H9 (cell line): Measurements from ENCODE around the gene ZNF878. TPM values are rescaled to one million over a fixed set of nuclear protein-coding genes. Genes with fewer than 3 reads are reported as not detected.

Experiments used
- DNase-seq: peaks from one replicate; pipeline ENCODE4 v3.0.0-alpha.2; 2017
- H2AFZ ChIP-seq: one replicate; pipeline ENCODE4 v1.6.1; 2013; ENCODE audit warnings: mild to moderate bottlenecking, low read length, control low read depth, moderate library complexity
- H2AK5ac ChIP-seq: 2 replicates; pipeline ENCODE4 v1.6.1; 2013; ENCODE audit warnings: low read length, control low read depth, mixed read lengths; ENCODE audit not compliant: insufficient read length
- H2BK120ac ChIP-seq: one replicate; pipeline ENCODE4 v1.6.1; 2013; ENCODE audit warnings: low read depth, mild to moderate bottlenecking, low read length, control low read depth, inconsistent platforms; ENCODE audit not compliant: poor library complexity, severe bottlenecking
- H2BK12ac ChIP-seq: 2 replicates; pipeline ENCODE4 v1.6.1; 2013; ENCODE audit warnings: low read length, control low read depth, mixed read lengths, low read depth; ENCODE audit not compliant: insufficient read length
- H2BK15ac ChIP-seq: 2 replicates; pipeline ENCODE4 v1.6.1; 2013; ENCODE audit warnings: low read depth, low read length, control low read depth
- H2BK20ac ChIP-seq: one replicate; pipeline ENCODE4 v1.6.1; 2013; ENCODE audit warnings: low read depth, mild to moderate bottlenecking, low read length, control low read depth, inconsistent platforms; ENCODE audit not compliant: poor library complexity, severe bottlenecking
- H2BK5ac ChIP-seq: 2 replicates; pipeline ENCODE4 v1.6.1; 2013; ENCODE audit warnings: low read length, control low read depth, mixed read lengths; ENCODE audit not compliant: insufficient read length
- H3K14ac ChIP-seq: 2 replicates; pipeline ENCODE4 v1.6.1; 2013; ENCODE audit warnings: low read length, control low read depth; ENCODE audit not compliant: insufficient read depth
- H3K18ac ChIP-seq: 2 replicates; pipeline ENCODE4 v1.6.1; 2013; ENCODE audit warnings: low read depth, mild to moderate bottlenecking, mixed read lengths, low read length, control low read depth; ENCODE audit not compliant: insufficient read length
- H3K23ac ChIP-seq: 2 replicates; pipeline ENCODE4 v1.6.1; 2013; ENCODE audit warnings: low read length, control low read depth, mixed read lengths, low read depth; ENCODE audit not compliant: insufficient read length
- H3K23me2 ChIP-seq: 2 replicates; pipeline ENCODE4 v1.6.1; 2013; ENCODE audit warnings: low read depth, mild to moderate bottlenecking, mixed read lengths, low read length, control low read depth; ENCODE audit not compliant: insufficient read length, poor library complexity, severe bottlenecking
- H3K27ac ChIP-seq: 2 replicates; pipeline ENCODE4 v1.5.1; 2013; ENCODE audit warnings: low read length, control low read depth, mixed read lengths, low read depth; ENCODE audit not compliant: insufficient read length
- H3K27me3 ChIP-seq: 2 replicates; pipeline ENCODE4 v1.6.1; 2013; ENCODE audit warnings: low read length, control low read depth, inconsistent platforms; ENCODE audit not compliant: insufficient read depth
- H3K4ac ChIP-seq: 2 replicates; pipeline ENCODE4 v1.6.1; 2013; ENCODE audit warnings: low read depth, mild to moderate bottlenecking, control low read depth, inconsistent platforms, low read length, moderate library complexity
- H3K4me1 ChIP-seq: 2 replicates; pipeline ENCODE4 v1.6.1; 2013; ENCODE audit warnings: low read length, control low read depth, inconsistent platforms; ENCODE audit not compliant: insufficient read depth
- H3K4me2 ChIP-seq: 2 replicates; pipeline ENCODE4 v1.6.1; 2013; ENCODE audit warnings: low read length, control low read depth, mixed read lengths; ENCODE audit not compliant: insufficient read length, insufficient read depth
- H3K56ac ChIP-seq: 2 replicates; pipeline ENCODE4 v1.6.1; 2013; ENCODE audit warnings: low read depth, mild to moderate bottlenecking, mixed read lengths, low read length, control low read depth; ENCODE audit not compliant: insufficient read length
- H3K79me1 ChIP-seq: 2 replicates; pipeline ENCODE4 v1.6.1; 2013; ENCODE audit warnings: low read depth, mild to moderate bottlenecking, moderate library complexity, low read length, control low read depth, inconsistent platforms; ENCODE audit not compliant: insufficient read depth, poor library complexity, severe bottlenecking
- H3K79me2 ChIP-seq: 2 replicates; pipeline ENCODE4 v1.6.1; 2013; ENCODE audit warnings: low read length, control low read depth, inconsistent platforms; ENCODE audit not compliant: insufficient read depth
- H3K9ac ChIP-seq: 2 replicates; pipeline ENCODE4 v1.6.1; 2013; ENCODE audit warnings: low read length, control low read depth, mixed read lengths; ENCODE audit not compliant: insufficient read length; ENCODE audit errors: extremely low read depth
- H3K9me3 ChIP-seq: one replicate; pipeline ENCODE4 v1.6.1; 2013; ENCODE audit warnings: low read depth, low read length, inconsistent platforms; ENCODE audit not compliant: control insufficient read depth
- H3T11ph ChIP-seq: one replicate; pipeline ENCODE4 v1.6.1; 2013; ENCODE audit warnings: mild to moderate bottlenecking, low read length, control low read depth, inconsistent platforms
- H4K20me1 ChIP-seq: one replicate; pipeline ENCODE4 v1.6.1; 2013; ENCODE audit not compliant: control insufficient read depth, insufficient read length, insufficient read depth
- H4K5ac ChIP-seq: 2 replicates; pipeline ENCODE4 v1.6.1; 2013; ENCODE audit warnings: low read depth, mild to moderate bottlenecking, mixed read lengths, low read length, control low read depth; ENCODE audit not compliant: insufficient read length
- H4K8ac ChIP-seq: replicated peaks from 2 replicates; pipeline ENCODE4 v1.6.1; 2013; ENCODE audit warnings: low read length, control low read depth, mixed read lengths, low read depth; ENCODE audit not compliant: insufficient read length
- H4K91ac ChIP-seq: 2 replicates; pipeline ENCODE4 v1.6.1; 2013; ENCODE audit warnings: low read depth, mild to moderate bottlenecking, moderate library complexity, mixed read lengths, low read length, control low read depth; ENCODE audit not compliant: insufficient read length
- H3K27ac Mint-ChIP-seq, 3 experiments: 2 replicates in 2 of 3; 3 replicates in 1 of 3; pipeline ENCODE4 v1.8.0; 2020 to 2021; ENCODE audit warnings: mixed read lengths in 3 of 3, mild to moderate bottlenecking in 1 of 3, moderate library complexity in 1 of 3
- H3K27me3 Mint-ChIP-seq: 2 replicates; pipeline ENCODE4 v1.8.0; 2021; ENCODE audit warnings: low read depth, mild to moderate bottlenecking, moderate library complexity, mixed read lengths
- H3K36me3 Mint-ChIP-seq, 3 experiments: 2 replicates in 2 of 3; 3 replicates in 1 of 3; pipeline ENCODE4 v1.8.0; 2020 to 2021; ENCODE audit warnings: low read depth in 3 of 3, mixed read lengths in 3 of 3; ENCODE audit not compliant: insufficient read depth in 1 of 3
- H3K4me1 Mint-ChIP-seq, 2 experiments: 2 replicates each; pipeline ENCODE4 v1.8.0; 2020; ENCODE audit warnings: mixed read lengths in 2 of 2
- H3K4me3 Mint-ChIP-seq, 2 experiments: 2 replicates in 1 of 2; 3 replicates in 1 of 2; pipeline ENCODE4 v1.8.0; 2020 to 2021; ENCODE audit warnings: mild to moderate bottlenecking in 2 of 2, mixed read lengths in 2 of 2, moderate library complexity in 1 of 2
- H3K9me3 Mint-ChIP-seq, 2 experiments: 2 replicates in 1 of 2; 3 replicates in 1 of 2; pipeline ENCODE4 v1.8.0; 2020; ENCODE audit warnings: mild to moderate bottlenecking in 2 of 2, mixed read lengths in 2 of 2, moderate library complexity in 1 of 2
- WGBS: extraction: QIAGEN DNeasy Blood & Tissue Kit; methylation state at CpG from one replicate; pipeline ENCODE4 v1.1.7; 2013; ENCODE audit warnings: missing lambda C conversion rate, low lambda C conversion rate, mixed read lengths; ENCODE audit not compliant: insufficient read length; ENCODE audit errors: extremely low coverage; 5-methylcytosine and 5-hydroxymethylcytosine counted together
- total RNA-seq: library from RNA; stranded (reverse); gene quantifications from 2 replicates; pipeline ENCODE4 v1.2.1, GENCODE V29; 2021
- TF ChIP-seq, protein P1 (sequence below): fragments of 200-600 bp; sonication (generic); conservative IDR thresholded peaks from 3 replicates; pipeline ENCODE4 v1.8.0; 2021; ENCODE audit warnings: antibody characterized with exemption, mild to moderate bottlenecking

ZNF878 gene
- total RNA-seq, 1 experiment from 2014 or later, result 5.4 TPM

DNA sequence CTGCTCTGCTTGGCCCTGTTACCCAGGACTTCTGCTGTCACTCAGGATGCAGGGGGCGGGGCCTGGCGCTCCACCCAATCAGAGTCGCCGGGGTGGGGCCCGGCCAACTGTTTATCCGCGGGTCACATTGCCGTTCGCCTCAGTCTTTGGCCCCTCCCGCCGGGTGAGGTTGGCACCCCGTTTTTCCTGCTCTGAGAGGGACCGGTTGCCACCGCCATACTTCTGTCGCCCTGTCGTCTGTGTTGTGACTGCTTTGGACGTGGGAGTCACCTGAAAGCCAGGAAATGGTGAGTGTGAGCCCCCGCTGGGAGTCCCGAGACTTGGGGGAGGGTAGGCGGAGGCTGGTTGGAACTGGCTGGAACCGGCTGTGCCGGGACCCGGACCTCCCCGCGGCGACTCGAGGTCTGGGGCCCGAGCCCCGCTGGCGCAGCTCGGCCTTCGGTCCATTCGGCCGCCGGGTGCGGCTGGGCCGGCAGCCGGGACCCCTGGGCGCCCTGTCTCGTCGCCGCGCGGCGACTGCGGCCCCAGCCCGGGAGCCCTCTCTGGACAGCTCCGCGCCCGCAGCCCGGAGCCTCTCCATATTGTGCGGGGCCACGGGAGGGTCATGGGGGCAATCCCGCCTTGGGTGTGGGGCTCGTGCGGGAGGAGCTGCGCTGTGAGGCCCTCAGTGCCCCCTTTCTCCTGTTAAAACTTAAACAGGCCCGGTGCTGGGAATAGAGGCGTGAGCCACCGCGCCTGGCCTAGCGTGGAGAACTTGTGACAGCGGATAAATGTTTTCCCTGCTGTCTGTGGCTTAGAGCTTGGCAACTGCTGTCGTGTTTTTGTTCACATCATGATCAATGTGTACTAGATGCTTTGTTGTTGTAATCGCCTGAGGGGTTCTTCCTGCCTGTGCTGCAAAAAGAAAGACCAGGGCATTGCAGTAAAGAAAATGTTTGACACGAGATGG, 12.1 kb upstream of the ZNF878 start, which contains the start of gene ZNF844:
Gene ZNF844, plus strand, starts transcription at position 142 of the 949 bp plus-strand sequence. Its CDS starts 143 bp downstream, at position 285.
- Mint-ChIP-seq H3K36me3 (peaks cover 12 to 30% (median 25%) of the 10 kb centered on the region in 3 experiments), H3K4me1 (peaks cover 9 to 10% of the 10 kb centered on the region in 2 experiments; a peak in 3 of 4 replicates), H3K9me3 (peaks cover 29 to 39% of the 10 kb centered on the region in 2 experiments), H3K27ac (peak within 1 kb of the TSS; percentile 90 to 98 (median 94); a peak in 6 of 7 replicates), H3K27me3 (no peaks in the 10 kb centered on the region; the same call in 1 of the 2 replicates), H3K4me3 (peak within 1 kb of the TSS; percentile 89 to 92)
- peak within 1 kb of the TSS; percentile 87 for H3K27ac ChIP-seq
- peak within 1 kb of the TSS; percentile 97 for H4K5ac ChIP-seq
- H3K14ac ChIP-seq, result peak within 1 kb of the TSS; percentile 98
- no peak within 1 kb of the TSS for H2BK120ac ChIP-seq
- no peak within 1 kb of the TSS for H4K91ac ChIP-seq
- peak within 1 kb of the TSS; percentile 97 for H3K9ac ChIP-seq
- no peak within 1 kb of the TSS for H3K56ac ChIP-seq
- peaks cover 6% of the 10 kb centered on the region for H3K23me2 ChIP-seq
- H3K9me3 ChIP-seq, result no peaks in the 10 kb centered on the region
- peak within 1 kb of the TSS; percentile 99 for H3K18ac ChIP-seq
- TF ChIP-seq, protein P1, sequence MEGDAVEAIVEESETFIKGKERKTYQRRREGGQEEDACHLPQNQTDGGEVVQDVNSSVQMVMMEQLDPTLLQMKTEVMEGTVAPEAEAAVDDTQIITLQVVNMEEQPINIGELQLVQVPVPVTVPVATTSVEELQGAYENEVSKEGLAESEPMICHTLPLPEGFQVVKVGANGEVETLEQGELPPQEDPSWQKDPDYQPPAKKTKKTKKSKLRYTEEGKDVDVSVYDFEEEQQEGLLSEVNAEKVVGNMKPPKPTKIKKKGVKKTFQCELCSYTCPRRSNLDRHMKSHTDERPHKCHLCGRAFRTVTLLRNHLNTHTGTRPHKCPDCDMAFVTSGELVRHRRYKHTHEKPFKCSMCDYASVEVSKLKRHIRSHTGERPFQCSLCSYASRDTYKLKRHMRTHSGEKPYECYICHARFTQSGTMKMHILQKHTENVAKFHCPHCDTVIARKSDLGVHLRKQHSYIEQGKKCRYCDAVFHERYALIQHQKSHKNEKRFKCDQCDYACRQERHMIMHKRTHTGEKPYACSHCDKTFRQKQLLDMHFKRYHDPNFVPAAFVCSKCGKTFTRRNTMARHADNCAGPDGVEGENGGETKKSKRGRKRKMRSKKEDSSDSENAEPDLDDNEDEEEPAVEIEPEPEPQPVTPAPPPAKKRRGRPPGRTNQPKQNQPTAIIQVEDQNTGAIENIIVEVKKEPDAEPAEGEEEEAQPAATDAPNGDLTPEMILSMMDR, result no peak
- no peak within 1 kb of the TSS for H3T11ph ChIP-seq
- H3K4me2 ChIP-seq, result peak within 1 kb of the TSS; percentile 78
- H3K27me3 ChIP-seq, result no peaks in the 10 kb centered on the region
- H2BK15ac ChIP-seq, result no peak within 1 kb of the TSS
- peak within 1 kb of the TSS; percentile 85 for H2BK5ac ChIP-seq
- DNase-seq, result peak; percentile 97
- H2AK5ac ChIP-seq, result no peak within 1 kb of the TSS
- no peaks in the 10 kb centered on the region; the same call in 1 of the 2 replicates for H3K4me1 ChIP-seq
- no peaks in the 10 kb centered on the region for H3K79me2 ChIP-seq
- H2BK12ac ChIP-seq, result peak within 1 kb of the TSS; percentile 26
- peak within 1 kb of the TSS; percentile 95 for H4K8ac ChIP-seq
- H4K20me1 ChIP-seq, result no peaks in the 10 kb centered on the region
- no peak within 1 kb of the TSS for H2BK20ac ChIP-seq
- no CpG with 5 or more reads among the region's 66 CpGs for WGBS
- peaks cover 3% of the 10 kb centered on the region for H3K79me1 ChIP-seq
- H3K23ac ChIP-seq, result no peak within 1 kb of the TSS
- H3K4ac ChIP-seq, result no peak within 1 kb of the TSS
- no peak within 1 kb of the TSS for H2AFZ ChIP-seq
